ENCODE data around the gene SSH3. TPM values are rescaled to one million over a fixed set of nuclear protein-coding genes. Genes with fewer than 3 reads are reported as not detected.

Gene SSH3
- total and polyA plus RNA-seq, 2 of the 4 experiments (the other 2 are of a cell fraction): 7.3 to 26.7 TPM

GRCh38 chr11:67256477-67257135 is 46.7 kb upstream of the SSH3 start:
- H3K23ac ChIP-seq (ENCODE audit: low read depth, low read length): no peak overlapping the region
- BruUV-seq (replicated peaks): TSS peak; percentile 56

More at GRCh38 chr11:67256477-67257135, 46.7 kb upstream of the SSH3 start:
- in situ Hi-C loops (cut with MboI; ENCODE audit: low sequenced_read_pairs): no loop called here
- H3K14ac ChIP-seq (replicated peaks; ENCODE audit: low read depth, low read length): no peak overlapping the region
- DNase-seq: no peak
- H4K91ac ChIP-seq (ENCODE audit: insufficient read depth, low read depth, low read length): no peak overlapping the region
- peaks cover 49% of the 10 kb centered on the region for H3K36me3 ChIP-seq (ENCODE audit: control insufficient read depth, insufficient read depth, low read length)
- no peak overlapping the region for H2AK9ac ChIP-seq (replicated peaks; ENCODE audit: low read depth, low read length, poor library complexity)
- CTCF ChIA-PET: no interaction called here
- H2BK15ac ChIP-seq (ENCODE audit: low read depth, low read length): no peak overlapping the region
- TF ChIP-seq BHLHE40 (IDR thresholded peaks at IDR 0.05; ENCODE audit: low read depth, low read length) (no peak), RCOR1 (IDR thresholded peaks at IDR 0.05; ENCODE audit: insufficient replicate concordance, low read length) (no peak), ELK1 (IDR thresholded peaks at IDR 0.05; ENCODE audit: borderline replicate concordance, low read depth, low read length) (no peak), POLR2A (IDR thresholded peaks at IDR 0.05; ENCODE audit: low read depth, low read length) (no peak), CEBPB (IDR thresholded peaks at IDR 0.05; ENCODE audit: low read depth, low read length) (no peak), RFX5 (IDR thresholded peaks at IDR 0.05; ENCODE audit: low read depth, low read length) (no peak), CTCF (conservative IDR thresholded peaks at IDR 0.05; ENCODE audit: low read depth, low read length) (no peak), MAFK (IDR thresholded peaks at IDR 0.05; ENCODE audit: low read depth, low read length) (no peak), RAD21 (IDR thresholded peaks at IDR 0.05; ENCODE audit: low read length) (no peak), CHD1 (IDR thresholded peaks at IDR 0.05; ENCODE audit: low read depth, low read length) (no peak), NFE2L2 (IDR thresholded peaks at IDR 0.05; ENCODE audit: low read depth, low read length) (no peak), MXI1 (IDR thresholded peaks at IDR 0.05; ENCODE audit: borderline replicate concordance, low read depth, low read length) (no peak), SMC3 (IDR thresholded peaks at IDR 0.05; ENCODE audit: low read depth, low read length) (no peak), FOS (IDR thresholded peaks at IDR 0.05; ENCODE audit: low read depth, low read length) (no peak), MAZ (IDR thresholded peaks at IDR 0.05; ENCODE audit: borderline replicate concordance, low read depth, low read length) (no peak)
- TF ChIP-seq, protein P1, sequence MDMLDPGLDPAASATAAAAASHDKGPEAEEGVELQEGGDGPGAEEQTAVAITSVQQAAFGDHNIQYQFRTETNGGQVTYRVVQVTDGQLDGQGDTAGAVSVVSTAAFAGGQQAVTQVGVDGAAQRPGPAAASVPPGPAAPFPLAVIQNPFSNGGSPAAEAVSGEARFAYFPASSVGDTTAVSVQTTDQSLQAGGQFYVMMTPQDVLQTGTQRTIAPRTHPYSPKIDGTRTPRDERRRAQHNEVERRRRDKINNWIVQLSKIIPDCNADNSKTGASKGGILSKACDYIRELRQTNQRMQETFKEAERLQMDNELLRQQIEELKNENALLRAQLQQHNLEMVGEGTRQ (IDR thresholded peaks at IDR 0.05; ENCODE audit: low read depth, low read length): no peak
- no peak overlapping the region for H2BK120ac ChIP-seq (ENCODE audit: low read depth, low read length)
- no peaks in the 10 kb centered on the region for H3K9me3 ChIP-seq (ENCODE audit: control insufficient read depth, insufficient read depth, low read length)
- no peak overlapping the region for H2BK5ac ChIP-seq (ENCODE audit: low read depth, low read length, poor library complexity, severe bottlenecking)
- intact Hi-C loops (cut with micrococcal nuclease): no loop called here
- no peak overlapping the region for H3K9ac ChIP-seq (ENCODE audit: low read depth, low read length)
- no peak overlapping the region for H3K4ac ChIP-seq (ENCODE audit: low read depth, low read length)
- no CpG with 5 or more reads among the region's 5 CpGs for WGBS, 2 experiments (ENCODE audit: extremely low coverage in 2 of 2, insufficient read length in 1 of 2)
- H3K27me3 ChIP-seq (ENCODE audit: control insufficient read depth, insufficient read depth, low read length): no peaks in the 10 kb centered on the region
- POLR2A ChIA-PET (ENCODE audit: unreplicated experiment): no interaction called here
- no peak overlapping the region for H2AK5ac ChIP-seq (ENCODE audit: low read depth, low read length)
- H3K27ac ChIP-seq (ENCODE audit: insufficient read depth, low read length): no peak overlapping the region
- H2BK20ac ChIP-seq (ENCODE audit: low read depth, low read length): no peak overlapping the region
- H4K8ac ChIP-seq (ENCODE audit: low read depth in 2 of 2, low read length in 2 of 2): no peak overlapping the region
- no peak overlapping the region for H4K5ac ChIP-seq (ENCODE audit: low read depth, low read length)
- ATAC-seq (ENCODE audit: low read depth): no peak
- H3K4me3 ChIP-seq (ENCODE audit: insufficient read depth, low read depth, low read length): no peak overlapping the region
- H3K4me2 ChIP-seq (ENCODE audit: low read depth, low read length): no peak overlapping the region
- dilution Hi-C loops (cut with HindIII; ENCODE audit: low sequenced_read_pairs, unreplicated experiment): no loop called here
- H3K9me1 ChIP-seq (ENCODE audit: insufficient read depth, low read length): 0 out of 2 replicates have a peak, but pooled peaks cover 2% of the 10 kb centered on the region
- H3K18ac ChIP-seq (ENCODE audit: low read depth, low read length): no peak overlapping the region
- H2AFZ ChIP-seq (replicated peaks; ENCODE audit: low read length, poor library complexity): no peak overlapping the region
- peaks cover 18 to 21% of the 10 kb centered on the region in 2 experiments; a peak in 3 of 4 replicates for H3K79me1 ChIP-seq (ENCODE audit: low read depth in 1 of 2, low read length in 2 of 2)
- H4K20me1 ChIP-seq (ENCODE audit: insufficient read depth, low read length): no peaks in the 10 kb centered on the region; the same call in 1 of the 2 replicates
- no peak overlapping the region for H3K56ac ChIP-seq (ENCODE audit: extremely low read depth, insufficient read depth, low read length)
- peaks cover 2% of the 10 kb centered on the region; the same call in 1 of the 2 replicates for H3K4me1 ChIP-seq (ENCODE audit: control insufficient read depth, insufficient read depth, low read length)
